Measurements from ENCODE around the gene PHGDH.
"Not testable (repeated sequence)": the region's sequence is repeated elsewhere in the genome, so short reads cannot be mapped to it uniquely, and the experiment has no call there.

The PHGDH gene

DNA sequence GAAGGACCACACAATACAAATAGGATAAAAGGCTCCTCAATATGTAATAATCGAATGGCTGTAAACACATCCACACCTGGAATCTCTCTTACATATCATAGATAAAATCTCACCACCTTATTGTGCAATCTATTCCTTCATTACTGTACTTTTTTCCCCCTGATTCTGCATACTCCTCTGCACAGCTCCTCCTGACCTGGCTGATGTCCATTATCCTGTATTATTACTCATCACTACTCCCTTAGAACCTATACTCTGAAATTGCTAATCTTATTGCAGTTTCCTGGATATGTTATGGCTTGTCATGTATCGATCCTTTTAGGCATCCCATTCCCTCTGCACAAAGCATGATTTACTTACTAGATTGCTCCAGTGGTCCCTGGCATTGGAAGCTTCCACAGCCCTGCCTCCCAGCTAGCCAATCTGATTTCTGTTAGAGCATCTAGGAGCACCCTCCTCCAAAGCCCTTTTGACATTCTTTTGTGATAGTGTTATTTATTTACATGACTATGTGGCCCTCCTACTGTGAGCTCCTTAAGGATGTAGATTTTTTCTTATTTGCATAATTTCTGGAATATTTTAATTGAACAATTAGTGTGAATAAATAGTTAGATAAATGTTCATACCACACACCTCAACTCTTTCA lies 24.2 kb upstream of the PHGDH start:
- no peaks in the 10 kb centered on the region for H4K20me1 ChIP-seq
- 0 out of 22 replicates have a peak, but pooled peaks of 1 of the 11 experiments have one; percentile 18 for TF ChIP-seq Cebpa-rat (IDR thresholded peaks at IDR 0.05)
- H3K27me3 ChIP-seq: no peaks in the 10 kb centered on the region
- peaks cover 0 to 11% (median 8%) of the 10 kb centered on the region in 11 experiments; a peak in 10 of 22 replicates for H3K9me3 ChIP-seq (replicated peaks in 1 of 11)
- H3K4me1 ChIP-seq: no peaks in the 10 kb centered on the region
- H3K27ac ChIP-seq: no peak overlapping the region
- H3K4me3 ChIP-seq: no peak overlapping the region
- no peak overlapping the region for H3K4me2 ChIP-seq
- H3K9ac ChIP-seq: no peak overlapping the region
- no peaks in the 10 kb centered on the region for H3K36me3 ChIP-seq

DNA sequence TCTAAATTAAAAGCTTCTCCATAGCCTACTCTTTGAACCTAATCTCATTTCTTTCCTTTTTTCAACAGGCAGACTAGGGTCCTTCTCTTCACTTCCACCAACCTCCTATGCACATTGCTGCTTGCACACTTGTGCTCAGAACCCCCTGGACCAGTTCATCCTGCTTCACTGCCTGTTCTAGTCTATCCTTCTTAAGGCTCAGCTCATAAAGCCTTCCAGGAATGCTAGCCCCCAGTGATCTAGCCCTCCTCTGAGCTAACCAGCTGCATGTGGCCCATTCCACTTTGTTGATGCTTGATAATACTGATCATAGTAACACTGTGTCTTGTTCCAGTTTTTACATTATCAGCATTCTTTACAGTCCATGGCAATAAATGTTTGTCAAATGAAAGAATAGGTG lies 22.9 kb upstream of the PHGDH start:
- Histone ChIP-seq H3K27ac (no peak overlapping the region), H3K4me3 (no peak overlapping the region), H3K4me2 (no peak overlapping the region)

DNA sequence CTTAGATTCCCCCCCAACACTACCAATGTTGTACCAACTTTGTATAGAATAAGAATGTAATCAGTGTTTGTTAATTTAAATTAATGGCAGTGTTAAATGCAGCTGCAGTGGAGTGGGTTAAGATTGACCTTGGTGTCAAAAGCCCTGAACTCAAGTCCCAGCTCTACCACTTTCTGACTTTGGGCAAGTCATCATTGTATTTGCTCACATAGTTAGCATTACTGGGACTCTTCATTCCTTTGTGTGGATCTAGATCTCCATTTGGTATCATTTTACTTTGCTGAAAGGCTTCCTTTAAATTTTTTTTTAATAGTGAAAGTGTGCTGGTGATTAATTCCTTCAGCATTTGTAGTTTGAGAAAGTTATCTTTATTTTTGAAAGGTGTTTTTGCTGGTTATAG lies 22.2 kb upstream of the PHGDH start:
- no peak for TF ChIP-seq Cebpa-rat (IDR thresholded peaks at IDR 0.05)
- Histone ChIP-seq H3K4me3 (no peak overlapping the region), H3K27ac (no peak overlapping the region), H3K27me3 (no peaks in the 10 kb centered on the region), H3K9me3 (replicated peaks in 1 of 11) (peaks cover 0 to 13% (median 9%) of the 10 kb centered on the region in 11 experiments; a peak in 10 of 22 replicates), H3K9ac (no peak overlapping the region), H3K4me2 (no peak overlapping the region), H4K20me1 (no peaks in the 10 kb centered on the region), H3K36me3 (no peaks in the 10 kb centered on the region), H3K4me1 (no peaks in the 10 kb centered on the region)

More for the DNA sequence above, 22.9 kb upstream of the PHGDH start:
- TF ChIP-seq Cebpa-rat (IDR thresholded peaks at IDR 0.05): no peak
- Histone ChIP-seq H3K9me3 (replicated peaks in 1 of 11) (peaks cover 0 to 13% (median 9%) of the 10 kb centered on the region in 11 experiments; a peak in 10 of 22 replicates), H3K27me3 (no peaks in the 10 kb centered on the region), H3K36me3 (no peaks in the 10 kb centered on the region), H3K9ac (no peak overlapping the region), H4K20me1 (no peaks in the 10 kb centered on the region), H3K4me1 (no peaks in the 10 kb centered on the region)

DNA sequence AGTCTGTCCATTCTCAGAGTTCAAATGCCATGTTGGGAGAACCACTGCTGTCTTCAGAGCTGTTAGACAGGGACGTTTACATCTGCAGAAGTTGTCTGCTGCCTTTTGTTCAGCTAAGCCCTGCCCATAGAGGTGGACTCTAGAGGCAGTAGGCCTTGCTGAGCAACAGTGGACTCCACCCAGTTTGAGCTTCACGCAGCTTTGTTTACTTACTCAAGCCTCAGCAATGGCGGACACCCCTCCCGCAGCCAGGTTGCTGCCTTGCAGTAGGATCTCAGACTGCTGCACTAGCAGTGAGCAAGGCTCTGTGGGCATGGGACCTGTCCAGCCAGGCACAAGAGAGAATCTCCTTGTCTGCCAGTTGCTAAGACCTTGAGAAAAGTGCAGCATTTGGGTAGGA lies 14.9 kb upstream of the PHGDH start:
- not testable (repeated sequence) for H4K20me1 ChIP-seq, H3K4me1 ChIP-seq, H3K27ac ChIP-seq

DNA sequence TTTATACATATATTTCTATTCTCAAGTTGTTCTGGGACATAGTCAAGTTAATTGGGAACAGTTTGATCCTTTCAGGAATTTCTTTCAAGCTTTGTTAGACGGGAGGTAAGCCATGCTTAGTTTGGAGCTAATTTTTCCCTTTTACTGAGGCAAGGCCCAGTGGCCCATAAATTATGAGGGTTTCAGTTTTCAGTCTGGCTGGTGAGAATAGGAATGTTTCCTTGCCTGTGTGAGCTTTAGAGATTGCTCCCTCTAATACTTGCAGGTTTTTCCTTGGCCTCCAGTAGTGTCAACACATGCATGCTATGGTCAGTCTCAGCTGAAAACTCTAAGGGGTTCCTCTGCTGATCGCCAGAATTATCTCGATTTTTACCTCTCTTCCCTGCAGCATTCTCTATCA lies 14.1 kb upstream of the PHGDH start:
- TF ChIP-seq Cebpa-rat (IDR thresholded peaks at IDR 0.05): no peak
- no peak overlapping the region for H3K4me2 ChIP-seq
- peaks cover 0 to 1% (median 0%) of the 10 kb centered on the region in 10 experiments; a peak in 1 of 20 replicates for H3K4me1 ChIP-seq
- no peaks in the 10 kb centered on the region for H3K27me3 ChIP-seq
- H3K4me3 ChIP-seq: no peak overlapping the region
- H3K27ac ChIP-seq: no peak overlapping the region
- H4K20me1 ChIP-seq: no peaks in the 10 kb centered on the region
- peaks cover 23 to 40% (median 26%) of the 10 kb centered on the region in 11 experiments for H3K9me3 ChIP-seq (replicated peaks in 1 of 11)
- peaks cover 0 to 4% (median 0%) of the 10 kb centered on the region in 11 experiments; a peak in 1 of 22 replicates for H3K36me3 ChIP-seq
- no peak overlapping the region for H3K9ac ChIP-seq

More for the DNA sequence above, 14.9 kb upstream of the PHGDH start:
- H3K36me3 ChIP-seq, H3K4me2 ChIP-seq, H3K9ac ChIP-seq, H3K4me3 ChIP-seq, H3K27me3 ChIP-seq: not testable (repeated sequence)
- peaks cover 18 to 40% (median 25%) of the 10 kb centered on the region in 11 experiments for H3K9me3 ChIP-seq (replicated peaks in 1 of 11)

DNA sequence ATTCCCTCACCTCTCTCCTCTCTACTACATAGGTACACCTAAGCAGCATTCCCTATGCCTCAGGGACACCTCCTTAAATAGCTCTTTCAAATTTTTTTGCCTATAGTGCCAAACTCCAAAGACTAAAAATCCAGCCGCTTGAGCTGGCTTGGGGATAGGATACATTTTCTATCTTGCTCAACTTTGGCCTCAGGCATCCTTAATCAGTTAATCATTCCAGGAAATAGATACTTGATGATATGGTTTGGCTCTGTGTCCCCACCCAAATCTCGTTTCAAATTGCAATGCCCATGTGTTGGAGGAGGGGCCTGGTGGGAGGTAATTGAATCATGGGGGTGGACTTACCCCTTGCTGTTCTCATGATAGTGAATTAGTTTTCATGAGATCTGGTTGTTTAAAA lies 11.4 kb upstream of the PHGDH start:
- H3K27ac ChIP-seq: no peak overlapping the region
- H3K4me1 ChIP-seq: peaks cover 0 to 4% (median 0%) of the 10 kb centered on the region in 10 experiments; a peak in 1 of 20 replicates
- no peaks in the 10 kb centered on the region for H3K27me3 ChIP-seq
- H3K9me3 ChIP-seq (replicated peaks in 1 of 11): peaks cover 33 to 55% (median 40%) of the 10 kb centered on the region in 11 experiments
- peaks cover 0 to 4% (median 0%) of the 10 kb centered on the region in 11 experiments; a peak in 1 of 22 replicates for H3K36me3 ChIP-seq
- H3K4me3 ChIP-seq: no peak overlapping the region
- no peak for TF ChIP-seq Cebpa-rat (IDR thresholded peaks at IDR 0.05)
- H3K9ac ChIP-seq: no peak overlapping the region
- H4K20me1 ChIP-seq: no peaks in the 10 kb centered on the region
- H3K4me2 ChIP-seq: no peak overlapping the region

DNA sequence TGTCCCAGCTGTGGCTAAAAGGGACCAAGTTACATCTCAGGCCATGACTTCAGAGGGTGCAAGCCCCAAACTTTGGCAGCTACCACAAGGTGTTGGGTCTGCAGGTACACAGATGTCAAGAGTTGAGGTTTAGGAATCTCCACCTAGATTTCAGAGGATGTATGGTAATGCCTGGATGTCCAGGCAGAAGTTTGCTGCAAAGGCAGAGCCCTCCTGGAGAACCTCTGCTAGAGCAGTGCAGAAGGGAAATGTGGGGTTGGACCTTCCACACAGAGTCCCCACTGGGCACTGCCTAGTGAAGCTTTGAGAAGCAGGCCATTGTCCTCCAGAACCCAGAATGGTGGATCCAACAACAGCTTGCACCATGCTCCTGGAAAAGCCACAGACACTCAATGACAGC lies 10.1 kb upstream of the PHGDH start:
- no peaks in the 10 kb centered on the region for H4K20me1 ChIP-seq
- no peak for TF ChIP-seq Cebpa-rat (IDR thresholded peaks at IDR 0.05)
- peaks cover 0 to 4% (median 0%) of the 10 kb centered on the region in 11 experiments; a peak in 1 of 22 replicates for H3K36me3 ChIP-seq
- no peak overlapping the region for H3K27ac ChIP-seq
- 0 out of 22 replicates have a peak overlapping the region, but pooled peaks of 1 of the 11 experiments have one; percentile 3 for H3K4me2 ChIP-seq
- H3K27me3 ChIP-seq: no peaks in the 10 kb centered on the region
- peaks cover 34 to 57% (median 42%) of the 10 kb centered on the region in 11 experiments for H3K9me3 ChIP-seq (replicated peaks in 1 of 11)
- peak overlapping the region in 1 of 10 experiments; percentile 43; a peak in 1 of 20 replicates for H3K4me3 ChIP-seq
- H3K9ac ChIP-seq: no peak overlapping the region
- H3K4me1 ChIP-seq: peaks cover 0 to 4% (median 0%) of the 10 kb centered on the region in 10 experiments; a peak in 1 of 20 replicates

DNA sequence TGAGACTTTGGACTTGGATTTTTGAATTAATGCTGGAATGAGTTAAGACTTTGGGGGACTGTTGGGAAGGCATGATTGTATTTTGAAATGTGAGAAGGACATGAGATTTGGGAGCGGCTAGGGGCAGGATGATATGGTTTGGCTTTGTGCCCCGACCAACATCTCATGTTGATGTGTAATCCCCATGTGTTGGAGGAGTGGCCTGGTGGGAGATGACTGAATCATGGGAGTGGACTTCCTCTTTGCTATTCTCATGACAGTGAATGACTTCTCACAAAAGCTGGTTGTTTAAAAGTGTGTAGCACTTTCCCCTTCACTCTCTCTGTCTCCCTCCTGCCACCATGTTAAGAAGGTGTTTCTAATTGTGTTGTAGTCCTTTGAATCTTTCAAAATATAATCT lies 9.3 kb upstream of the PHGDH start:
- Histone ChIP-seq H3K4me2 (peak overlapping the region in 2 of 11 experiments; percentile 3 to 8; a peak in 1 of 22 replicates), H3K9me3 (replicated peaks in 1 of 11) (peaks cover 32 to 50% (median 38%) of the 10 kb centered on the region in 11 experiments), H4K20me1 (no peaks in the 10 kb centered on the region), H3K27ac (no peak overlapping the region), H3K4me1 (peaks cover 0 to 4% (median 0%) of the 10 kb centered on the region in 10 experiments; a peak in 1 of 20 replicates), H3K27me3 (no peaks in the 10 kb centered on the region), H3K36me3 (peaks cover 0 to 4% (median 0%) of the 10 kb centered on the region in 11 experiments; a peak in 1 of 22 replicates), H3K4me3 (no peak overlapping the region), H3K9ac (no peak overlapping the region)
- TF ChIP-seq Cebpa-rat (IDR thresholded peaks at IDR 0.05): no peak

DNA sequence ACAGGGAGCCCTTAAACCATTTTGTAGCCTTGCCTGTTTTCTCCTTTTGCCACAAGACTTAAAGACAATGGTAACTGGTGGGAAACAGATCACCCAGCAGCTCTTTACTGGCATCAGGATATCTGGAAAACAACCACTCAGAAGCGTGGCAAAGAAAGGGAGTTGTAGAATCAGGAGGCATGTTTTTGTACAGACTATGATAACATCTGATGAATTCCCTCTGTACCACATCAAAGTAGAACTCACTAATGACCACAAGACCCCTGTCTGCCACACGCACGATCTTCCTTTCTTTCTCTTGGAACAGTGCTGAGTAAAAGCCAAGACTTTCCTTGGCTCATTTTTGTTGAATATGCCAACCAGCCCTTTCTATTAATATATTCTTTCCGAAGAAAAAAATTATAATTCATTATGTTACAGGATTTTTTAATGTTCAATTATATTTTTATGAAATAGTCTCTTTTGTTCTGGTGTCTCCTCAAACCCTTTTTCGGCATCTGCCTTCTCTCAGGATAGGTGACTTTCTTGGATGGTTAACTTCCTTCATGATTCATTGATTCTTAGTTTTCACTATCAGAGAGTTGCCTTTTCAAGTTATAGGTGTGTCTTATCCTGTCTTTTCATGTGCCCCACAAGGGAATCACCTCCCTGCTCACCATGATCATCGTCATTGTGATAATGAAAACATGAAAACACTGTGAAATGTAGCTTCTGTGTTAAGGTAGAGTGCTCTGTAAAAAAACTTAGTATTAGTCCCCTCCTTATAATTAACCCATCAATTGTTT lies 7.9 kb upstream of the PHGDH start:
- Histone ChIP-seq H3K4me3 (no peak overlapping the region), H3K9ac (no peak overlapping the region), H3K27me3 (no peaks in the 10 kb centered on the region), H3K9me3 (replicated peaks in 1 of 11) (peaks cover 32 to 50% (median 38%) of the 10 kb centered on the region in 11 experiments), H4K20me1 (no peaks in the 10 kb centered on the region), H3K36me3 (peaks cover 0 to 4% (median 0%) of the 10 kb centered on the region in 11 experiments; a peak in 1 of 22 replicates), H3K4me2 (no peak overlapping the region), H3K4me1 (peaks cover 0 to 4% (median 0%) of the 10 kb centered on the region in 10 experiments; a peak in 1 of 20 replicates), H3K27ac (no peak overlapping the region)
- no peak for TF ChIP-seq Cebpa-rat (IDR thresholded peaks at IDR 0.05)

DNA sequence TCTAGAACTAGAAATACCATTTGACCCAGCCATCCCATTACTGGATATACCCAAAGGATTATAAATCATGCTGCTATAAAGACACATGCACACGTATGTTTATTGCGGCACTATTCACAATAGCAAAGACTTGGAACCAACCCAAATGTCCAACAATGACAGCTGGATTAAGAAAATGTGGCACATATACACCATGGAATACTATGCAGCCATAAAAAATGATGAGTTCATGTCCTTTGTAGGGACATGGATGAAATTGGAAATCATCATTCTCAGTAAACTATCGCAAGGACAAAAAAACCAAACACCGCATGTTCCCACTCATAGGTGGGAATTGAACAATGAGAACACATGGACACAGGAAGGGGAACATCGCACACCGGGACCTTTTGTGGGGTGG lies 5.1 kb upstream of the PHGDH start:
- not testable (repeated sequence) for H3K36me3 ChIP-seq, H3K4me3 ChIP-seq, H3K27ac ChIP-seq, H3K27me3 ChIP-seq, H3K9ac ChIP-seq, H4K20me1 ChIP-seq, H3K4me1 ChIP-seq, H3K4me2 ChIP-seq
- peaks cover 11 to 34% (median 24%) of the 10 kb centered on the region in 11 experiments for H3K9me3 ChIP-seq (replicated peaks in 1 of 11)

Data from BLaER1 treated with 17β-estradiol and CSF1 and Interleukin-3, amounts not matched to agents 10 nM and 100 nM (cell line).